ENCODE measurements around the gene DLGAP1. TPM values are rescaled to one million over a fixed set of nuclear protein-coding genes. Genes with fewer than 3 reads are reported as not detected.
A peak's percentile ranks its signal among the peaks of the same experiment; 100 is the strongest.
"Not testable (repeated sequence)": the region's sequence is repeated elsewhere in the genome, so short reads cannot be mapped to it uniquely, and the experiment has no call there.

DLGAP1 gene
- total RNA-seq, 1 donor from 2014 or later: 80.2 TPM

DNA sequence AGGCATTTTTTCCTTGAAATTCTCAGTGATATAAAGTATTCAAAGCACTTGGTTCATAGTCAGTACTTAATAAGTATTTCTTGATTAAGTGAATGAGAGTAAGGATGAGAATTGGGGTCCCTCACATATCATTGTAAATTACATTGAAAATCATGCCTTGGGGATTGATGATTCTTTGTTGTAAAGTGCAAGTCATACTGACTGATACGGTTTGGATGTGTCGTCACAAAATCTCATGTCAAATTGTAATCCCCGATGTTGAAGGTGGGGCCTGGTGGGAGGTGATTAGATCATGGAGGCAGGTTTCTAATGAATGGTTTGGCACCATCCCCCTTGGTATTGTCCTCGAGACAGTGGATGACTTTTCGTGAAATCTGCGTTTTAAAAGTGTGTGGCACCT is 385.9 kb downstream of the DLGAP1 start:
- DNase-seq: no peak

DNA sequence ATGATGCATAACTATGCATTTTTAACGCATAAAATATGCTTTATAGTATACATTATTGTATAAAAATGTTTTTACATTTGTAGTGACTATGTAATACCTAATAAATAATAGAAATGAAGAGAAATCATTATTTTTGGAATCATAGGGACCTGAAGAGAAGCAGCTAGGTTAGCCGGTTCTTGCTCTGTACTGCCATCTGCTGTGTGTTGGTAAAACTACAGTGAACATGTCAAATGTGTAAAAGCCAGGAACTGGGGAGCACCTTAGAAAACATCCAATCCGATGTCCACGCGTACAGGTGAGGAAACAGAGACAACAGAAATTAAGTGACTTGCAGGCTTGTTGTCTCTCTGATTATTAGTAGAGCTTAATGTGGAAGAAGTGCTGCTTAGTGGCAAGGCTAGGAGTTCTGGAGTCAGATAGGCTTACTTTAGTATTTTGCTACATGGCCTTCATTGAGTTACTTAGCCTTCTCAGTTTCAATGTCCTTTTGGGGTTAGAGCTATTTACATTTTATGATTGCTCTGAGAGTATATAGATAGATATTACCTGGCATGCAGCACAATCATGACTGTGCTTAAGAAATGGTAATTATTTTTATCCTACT is 386.5 kb downstream of the DLGAP1 start:
- peak; percentile 9 for DNase-seq

DNA sequence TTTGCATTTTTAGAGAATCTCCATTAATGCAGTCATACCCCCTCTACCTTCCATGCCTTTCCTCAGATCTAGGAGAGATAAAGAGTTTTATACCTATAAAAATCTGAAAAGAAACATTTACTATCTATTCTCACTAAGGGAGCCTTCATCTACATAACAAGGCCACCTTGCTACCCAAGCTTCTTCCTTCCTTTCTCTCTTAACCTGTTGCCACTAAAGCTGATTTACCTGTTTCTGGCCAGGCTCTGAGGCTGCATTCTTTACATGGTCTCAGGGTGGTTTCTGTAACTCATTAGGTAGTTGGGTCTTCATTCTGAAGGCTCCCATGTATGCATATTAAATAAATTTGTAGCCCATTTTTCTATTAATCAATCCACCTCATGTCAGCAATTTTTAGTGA is 391.6 kb downstream of the DLGAP1 start:
- no peak for DNase-seq

DNA sequence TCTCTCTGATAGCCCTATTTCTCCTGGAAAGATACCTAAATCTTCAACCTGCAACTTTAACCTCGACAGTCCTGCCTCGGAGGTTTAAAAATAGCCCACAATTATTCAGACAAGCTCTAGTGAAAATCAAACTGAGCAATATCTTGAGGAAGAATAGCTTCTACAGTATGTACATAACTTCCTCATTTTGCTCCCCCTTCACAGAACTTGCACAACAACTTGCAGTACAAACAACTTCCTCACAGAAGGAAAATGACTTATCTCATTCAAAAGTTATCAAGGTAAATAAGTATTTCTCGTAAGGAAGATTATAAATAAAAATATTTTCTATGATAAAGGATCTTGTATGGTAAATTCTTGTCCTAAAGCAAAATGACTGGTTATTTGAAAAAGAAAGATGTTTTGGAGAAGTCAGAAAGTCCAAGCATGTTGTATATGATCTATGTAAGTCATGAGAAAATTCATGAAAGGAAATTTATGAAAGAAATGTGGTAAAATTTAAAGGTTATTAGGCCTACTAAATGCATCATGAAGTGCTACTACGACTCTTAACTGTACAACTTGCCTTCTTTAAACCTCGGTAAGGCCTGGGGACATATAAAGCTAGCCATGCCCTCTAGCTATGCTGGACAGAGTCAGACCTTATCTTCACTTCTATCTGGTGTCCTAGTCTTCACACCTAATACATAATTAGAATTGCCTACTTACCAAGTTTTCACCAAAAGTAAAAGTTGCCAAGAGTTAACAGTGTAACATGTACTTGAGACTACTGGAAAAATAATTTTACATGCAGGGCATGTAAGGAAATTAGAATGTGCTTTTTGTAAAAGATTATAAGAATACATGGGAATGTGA is 394.5 kb downstream of the DLGAP1 start:
- no peak for DNase-seq

DNA sequence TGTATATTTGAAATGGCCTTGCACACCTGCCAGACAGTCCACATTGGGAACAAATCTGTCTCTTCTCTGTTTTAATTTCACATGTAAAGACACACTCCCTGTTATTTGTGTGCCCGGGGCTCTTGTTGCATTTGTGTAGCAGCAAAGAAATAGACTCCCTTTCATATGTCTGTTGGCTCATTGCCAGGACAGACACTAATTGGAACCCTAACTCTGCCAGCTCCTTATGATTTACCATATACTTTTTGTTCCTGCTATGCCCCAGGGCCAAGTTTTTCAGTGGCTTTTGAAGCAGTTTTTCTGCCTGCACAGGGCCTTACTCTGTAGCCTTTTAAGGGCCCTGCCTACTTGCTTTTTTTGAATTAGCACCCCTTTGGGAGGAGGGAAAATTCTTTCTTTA is 396.9 kb downstream of the DLGAP1 start:
- DNase-seq: no peak

DNA sequence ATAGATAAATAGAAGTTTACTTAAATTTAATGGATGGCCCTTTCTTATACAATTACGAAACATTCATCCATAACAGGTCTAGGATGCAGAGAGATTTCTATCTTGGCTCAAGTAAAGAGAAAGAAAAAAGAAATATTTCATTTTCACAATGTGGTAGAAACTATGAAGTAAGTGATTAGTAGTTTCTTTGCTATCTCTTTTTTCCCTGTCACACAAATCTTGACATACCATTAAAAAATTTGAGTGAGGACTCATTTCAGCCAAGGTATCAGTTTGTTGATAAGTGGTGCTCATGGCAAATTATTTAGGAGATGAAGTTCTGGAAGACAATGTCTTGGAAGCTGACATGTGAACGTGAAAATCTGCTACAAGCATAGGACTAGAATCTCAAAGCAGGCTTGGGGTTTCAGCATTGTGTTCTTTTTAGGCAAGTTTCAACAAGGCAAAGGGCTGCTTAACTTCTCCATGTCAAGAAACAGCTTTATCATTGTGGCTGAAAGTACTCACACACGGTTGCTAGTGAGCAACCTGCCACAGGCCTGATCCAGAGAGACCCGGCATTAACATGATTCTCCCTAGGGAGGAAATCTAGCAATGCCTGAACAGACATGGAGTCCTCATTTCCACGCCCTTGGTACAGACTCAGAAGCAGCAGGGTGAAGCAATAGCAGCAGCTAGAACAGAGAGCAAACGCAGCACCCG is 414.6 kb downstream of the DLGAP1 start:
- no peak for DNase-seq

DNA sequence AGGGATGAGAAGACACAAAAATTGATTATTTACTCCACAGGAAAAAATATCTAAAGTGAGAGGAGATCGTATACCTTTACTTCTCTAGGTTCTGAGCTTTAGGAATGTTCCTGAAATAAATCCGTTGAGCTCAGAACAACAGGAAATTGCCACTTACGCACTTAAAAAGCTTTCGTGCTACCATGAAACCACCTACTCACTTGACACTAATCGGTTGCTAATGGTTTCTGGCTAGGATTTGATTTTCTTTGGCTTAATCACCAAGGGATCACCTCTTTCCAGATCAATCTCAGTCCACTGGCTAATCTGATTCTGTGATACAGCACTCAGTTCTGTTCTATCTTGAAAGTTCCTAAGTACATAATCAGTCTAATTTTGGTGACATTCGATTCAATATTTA is 419.6 kb downstream of the DLGAP1 start:
- DNase-seq: no peak

DNA sequence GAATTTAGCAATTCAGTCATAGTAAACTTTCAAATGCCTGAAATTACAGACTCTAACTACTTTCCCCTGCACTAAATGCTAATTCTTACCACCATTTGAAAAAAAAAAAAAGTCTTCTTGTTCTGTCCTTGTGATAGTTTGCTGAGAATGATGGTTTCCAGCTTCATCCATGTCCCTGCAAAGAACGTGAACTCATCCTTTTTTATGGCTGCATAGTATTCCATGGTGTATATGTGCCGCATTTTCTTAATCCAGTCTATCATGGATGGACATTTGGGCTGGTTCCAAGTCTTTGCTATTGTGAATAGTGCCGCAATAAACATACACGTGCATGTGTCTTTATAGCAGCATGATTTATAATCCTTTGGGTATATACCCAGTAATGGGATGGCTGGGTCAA is 420.3 kb downstream of the DLGAP1 start:
- DNase-seq: not testable (repeated sequence)

DNA sequence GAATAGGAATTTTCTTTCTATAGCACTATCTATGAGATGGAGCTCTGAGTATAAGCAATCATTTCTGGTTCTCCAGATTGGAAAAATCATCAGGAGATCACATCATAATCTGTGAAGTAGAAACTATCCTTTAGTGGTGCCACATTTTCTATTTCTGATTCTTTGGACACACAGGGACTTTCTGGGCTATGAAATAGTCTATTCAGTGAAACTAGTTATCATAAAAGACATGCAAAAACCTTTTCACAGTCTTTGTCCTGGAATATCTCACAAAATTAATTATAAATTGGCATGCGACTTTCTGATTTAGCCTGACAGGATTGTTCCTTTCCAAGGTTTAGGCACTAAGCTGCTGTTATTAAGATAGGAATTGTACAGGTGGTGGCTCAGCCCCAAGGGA is 428.6 kb downstream of the DLGAP1 start:
- no peak for DNase-seq

DNA sequence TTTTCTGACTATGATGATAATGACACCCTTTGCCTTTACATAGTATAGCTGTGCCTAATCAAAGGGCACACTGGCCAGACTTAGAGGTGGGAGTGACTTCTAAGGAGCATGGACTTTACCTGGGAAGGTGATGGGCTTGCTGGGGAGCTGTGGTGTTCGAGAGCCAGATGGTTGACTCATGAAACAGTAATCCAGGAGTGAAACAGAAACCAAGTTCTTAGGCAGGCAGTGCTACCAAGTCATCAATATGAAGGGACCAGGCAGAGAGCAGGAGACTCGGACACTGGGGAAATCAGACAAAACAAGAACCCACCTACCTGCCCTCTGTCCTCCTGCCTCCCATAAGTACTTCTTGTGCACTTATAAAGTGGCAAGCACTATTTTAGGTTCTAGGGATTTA is 430.4 kb downstream of the DLGAP1 start:
- DNase-seq: no peak

DNA sequence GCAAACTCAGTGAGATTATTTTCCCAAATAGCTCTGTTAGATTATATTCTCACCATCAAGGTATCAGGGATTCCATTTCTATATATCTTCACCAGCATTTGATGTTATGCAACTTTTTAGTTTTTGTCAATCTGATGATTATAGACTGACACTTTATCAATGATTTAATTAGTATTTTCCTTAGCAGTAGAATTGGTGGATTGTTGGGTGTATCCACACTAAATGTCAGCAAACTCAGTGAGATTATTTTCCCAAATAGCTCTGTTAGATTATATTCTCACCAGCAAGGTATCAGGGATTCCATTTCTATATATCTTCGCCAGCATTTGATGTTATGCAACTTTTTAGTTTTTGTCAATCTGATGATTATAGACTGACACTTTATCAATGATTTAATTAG is 432.4 kb downstream of the DLGAP1 start:
- not testable (repeated sequence) for DNase-seq

DNA sequence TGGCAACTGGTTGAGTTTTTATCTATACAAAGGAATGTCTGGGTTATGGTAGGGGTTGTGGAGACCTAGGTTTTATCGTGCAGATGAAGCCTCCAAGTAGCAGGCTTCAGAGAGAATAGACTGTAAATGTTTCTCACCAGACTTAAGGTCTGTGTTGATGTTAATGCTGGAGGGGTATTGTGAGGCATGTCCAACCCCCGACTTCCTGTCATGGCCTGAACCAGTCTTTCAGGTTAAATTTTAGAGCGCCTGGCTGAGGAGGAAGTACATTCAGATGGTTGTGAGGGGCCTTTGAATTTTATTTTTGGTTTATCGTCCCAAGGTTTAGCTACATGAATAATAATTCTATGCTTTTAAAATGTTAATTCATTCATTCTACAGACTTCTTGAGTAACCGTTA is 435.1 kb downstream of the DLGAP1 start:
- DNase-seq: no peak

DNA sequence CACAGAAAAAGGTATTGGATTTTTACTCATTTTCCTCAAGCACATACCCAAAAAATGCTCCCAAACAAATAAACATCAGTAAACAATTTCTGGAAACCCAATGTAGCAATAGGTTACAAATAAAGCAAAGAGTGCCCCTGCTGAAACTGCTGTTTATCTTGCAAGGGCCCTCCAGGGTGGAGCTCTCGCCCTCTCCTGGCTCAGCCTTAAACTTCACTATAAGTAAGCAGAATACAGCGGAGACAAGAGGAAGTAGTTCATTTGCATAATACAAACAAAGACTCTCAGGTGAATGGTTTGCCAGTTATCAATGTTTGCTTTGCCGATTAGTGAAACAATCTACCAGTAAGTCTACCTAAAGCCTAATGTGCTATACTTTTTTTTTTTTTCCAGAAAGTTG is 437.6 kb downstream of the DLGAP1 start:
- DNase-seq: no peak

DNA sequence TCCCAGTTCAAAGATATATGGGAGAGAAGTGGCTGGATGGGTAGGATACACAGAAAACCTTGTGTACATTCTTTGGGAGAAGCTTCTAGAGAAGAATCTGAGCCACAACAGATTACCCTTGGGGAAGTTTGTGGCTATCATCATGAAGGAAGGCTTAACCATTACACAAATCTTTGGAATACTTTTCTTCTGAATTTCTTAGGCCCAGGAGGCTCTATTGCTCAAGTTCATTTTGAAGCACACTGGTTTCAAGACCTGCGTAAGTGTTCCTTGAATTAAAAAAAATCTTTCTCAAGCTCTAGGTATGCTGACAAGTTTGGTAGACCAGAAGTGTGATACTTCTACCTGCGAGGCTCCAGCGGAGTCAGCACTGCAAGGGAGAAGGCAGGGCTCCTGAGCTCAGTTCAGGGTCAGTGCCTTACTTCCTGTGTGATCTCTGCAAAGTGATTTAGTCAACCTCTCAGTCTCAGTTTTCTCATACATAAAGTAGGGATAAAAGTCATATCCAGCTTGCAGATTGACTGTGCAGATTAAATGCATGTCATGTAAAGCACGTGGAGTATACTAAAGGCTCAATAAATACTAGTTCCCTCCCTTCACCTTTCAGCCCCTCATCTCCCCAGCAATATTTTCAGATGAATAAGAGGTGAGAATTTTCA is 438.6 kb downstream of the DLGAP1 start:
- DNase-seq: no peak

DNA sequence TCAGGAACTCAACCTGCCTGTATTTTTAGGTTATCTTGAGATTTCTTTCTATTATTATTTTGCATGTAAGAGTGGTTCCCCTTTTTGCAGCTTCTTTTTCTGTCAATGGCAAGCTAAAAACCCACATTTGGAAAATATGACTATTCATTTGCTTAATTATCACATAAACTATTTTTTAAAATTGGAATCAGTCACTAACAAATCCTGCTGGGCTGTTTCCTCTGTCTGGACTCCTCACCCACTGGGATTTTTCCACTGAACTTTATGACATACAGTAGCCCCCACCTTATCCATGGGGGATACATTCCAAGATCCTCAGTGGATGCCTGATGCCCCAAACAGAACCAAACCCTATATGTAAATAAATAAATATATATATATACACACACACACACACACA is 447.3 kb downstream of the DLGAP1 start:
- DNase-seq: no peak

DNA sequence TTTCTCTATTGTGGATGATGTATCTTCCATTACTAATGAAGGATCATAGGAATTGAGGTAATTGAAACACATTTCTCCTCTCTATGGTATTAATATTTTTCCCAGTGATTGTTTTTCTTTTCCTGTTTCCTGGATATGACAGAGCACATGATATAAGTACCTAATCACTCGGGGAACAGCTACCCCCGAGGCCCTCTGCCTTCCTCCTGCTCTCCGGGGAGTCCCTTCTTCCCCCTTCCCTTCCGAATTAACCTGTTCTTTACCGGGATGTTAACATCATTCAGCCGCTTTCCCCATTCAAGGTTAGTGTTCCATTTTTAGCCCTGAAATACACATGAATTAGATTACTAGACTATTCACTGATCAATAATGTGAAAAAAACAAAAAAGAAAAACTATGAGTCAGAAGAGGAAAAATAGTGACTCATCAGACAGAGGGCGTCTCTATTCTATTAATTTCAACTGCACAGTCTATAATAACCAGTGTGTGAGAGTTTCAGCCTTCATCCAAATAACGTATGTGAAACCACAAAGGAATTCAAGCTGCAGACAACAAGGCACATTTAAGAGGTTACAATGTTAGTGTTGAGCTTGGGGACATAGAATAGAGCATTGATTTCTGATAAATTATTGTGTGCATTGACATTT is 450.8 kb downstream of the DLGAP1 start:
- DNase-seq: no peak

DNA sequence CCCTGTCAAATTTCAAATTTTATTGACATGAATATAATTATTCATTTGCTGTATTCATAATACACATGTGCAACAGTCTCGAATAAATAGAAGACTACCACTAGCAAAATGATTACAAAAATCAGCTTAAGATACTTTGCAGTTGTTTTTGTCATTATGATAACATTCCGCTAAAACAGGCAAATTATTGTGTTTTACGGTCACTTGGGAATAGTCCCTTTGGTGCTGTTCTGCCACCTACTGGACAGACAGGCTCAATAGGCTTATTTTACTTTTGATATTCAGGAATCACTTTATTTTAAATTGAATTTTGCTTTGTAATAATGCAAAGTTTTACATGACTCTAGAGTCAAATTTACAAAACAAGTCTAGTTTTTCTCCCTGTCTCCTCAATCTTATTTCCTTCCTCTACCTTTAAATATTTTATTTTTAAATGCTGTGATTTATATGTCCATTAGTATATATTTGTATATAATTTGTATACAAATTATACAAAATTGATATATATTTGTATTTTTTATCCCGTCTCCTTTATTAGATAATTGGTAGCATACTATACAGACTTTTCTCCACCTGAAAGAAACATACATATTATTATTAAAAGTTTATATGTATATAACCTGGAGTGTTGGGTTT is 456.3 kb downstream of the DLGAP1 start:
- DNase-seq: no peak

DNA sequence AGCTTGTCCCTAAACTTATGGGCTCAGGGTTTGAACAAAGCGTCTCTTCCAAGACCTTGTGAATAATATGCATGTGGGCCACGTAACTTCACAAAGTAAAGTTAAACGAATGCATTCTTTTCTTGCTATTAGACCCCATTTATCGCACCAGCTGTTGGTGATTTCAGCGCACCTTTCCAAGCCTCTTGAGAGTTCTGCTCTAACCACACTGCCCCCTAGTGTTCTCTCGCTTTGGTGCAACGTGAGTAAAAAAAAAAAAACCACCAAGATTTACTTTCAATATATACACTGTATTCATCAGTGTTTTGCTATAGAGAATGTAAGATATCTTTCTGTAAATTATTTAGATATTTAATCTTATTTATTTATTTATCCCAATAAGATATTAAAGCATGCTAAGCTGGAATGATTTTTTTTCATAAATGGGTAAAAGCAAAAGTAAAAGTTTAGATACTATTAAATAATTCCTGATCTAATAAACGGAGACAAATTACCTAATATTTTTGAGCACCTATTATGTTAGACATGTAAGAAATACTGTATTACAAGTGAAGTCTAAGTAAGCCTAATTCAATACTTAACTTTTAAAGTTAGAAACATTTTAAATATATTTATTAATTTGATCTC is 459.5 kb downstream of the DLGAP1 start:
- no peak for DNase-seq

DNA sequence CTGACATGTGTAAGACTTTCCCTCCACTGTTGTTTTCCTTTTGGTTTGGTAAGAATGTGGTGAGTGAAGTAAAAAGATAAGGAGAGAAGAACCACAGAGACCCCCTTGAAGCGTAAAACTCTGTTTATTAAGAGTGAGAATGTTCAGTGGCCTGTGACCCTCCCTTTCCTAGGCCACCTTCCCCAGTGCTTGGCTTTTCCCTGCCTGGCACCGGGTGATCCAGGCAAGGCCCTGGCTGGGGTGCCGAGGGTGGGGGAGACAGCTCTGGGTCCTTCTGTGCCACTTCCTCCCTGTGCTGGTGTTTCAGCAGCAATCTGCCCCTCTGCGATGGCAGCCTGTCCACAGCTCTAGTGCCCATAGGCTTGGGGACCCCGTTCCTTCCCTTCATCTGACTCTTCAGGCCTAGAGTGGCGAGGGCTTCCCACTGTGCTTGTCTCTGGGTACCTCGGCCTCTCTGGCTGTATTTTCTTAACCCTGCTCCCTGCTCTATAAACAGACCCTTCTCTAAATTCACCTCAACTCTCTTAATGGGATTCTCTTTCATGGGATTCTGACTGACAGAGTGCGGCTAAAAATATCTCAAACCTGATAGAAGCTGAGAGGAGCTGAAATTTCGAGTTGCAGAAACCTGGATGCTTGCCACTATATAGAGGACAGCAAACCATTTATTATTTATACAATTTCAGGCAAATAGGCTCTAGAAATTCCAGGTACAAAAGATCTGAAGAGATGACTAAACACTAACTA is 461.0 kb downstream of the DLGAP1 start:
- DNase-seq: no peak

DNA sequence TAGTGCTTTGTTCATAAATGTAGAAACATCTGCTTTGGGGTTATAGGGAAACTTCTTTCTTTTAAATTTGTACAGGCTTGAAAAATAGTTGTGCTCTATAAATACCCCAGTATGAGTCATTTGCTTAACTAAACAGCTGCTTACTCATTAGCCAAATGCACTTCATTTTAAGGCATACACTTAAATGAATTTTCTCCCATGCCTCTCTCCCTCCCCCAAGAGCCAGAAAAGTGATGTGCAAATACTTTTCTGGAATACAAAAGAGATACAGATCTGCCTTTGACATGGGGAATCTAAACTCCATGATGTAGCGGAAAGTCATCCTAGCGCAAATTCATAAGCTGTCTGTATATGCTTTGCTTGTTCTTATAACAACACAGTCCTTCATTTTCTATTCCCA is 469.4 kb downstream of the DLGAP1 start:
- DNase-seq: no peak

DNA sequence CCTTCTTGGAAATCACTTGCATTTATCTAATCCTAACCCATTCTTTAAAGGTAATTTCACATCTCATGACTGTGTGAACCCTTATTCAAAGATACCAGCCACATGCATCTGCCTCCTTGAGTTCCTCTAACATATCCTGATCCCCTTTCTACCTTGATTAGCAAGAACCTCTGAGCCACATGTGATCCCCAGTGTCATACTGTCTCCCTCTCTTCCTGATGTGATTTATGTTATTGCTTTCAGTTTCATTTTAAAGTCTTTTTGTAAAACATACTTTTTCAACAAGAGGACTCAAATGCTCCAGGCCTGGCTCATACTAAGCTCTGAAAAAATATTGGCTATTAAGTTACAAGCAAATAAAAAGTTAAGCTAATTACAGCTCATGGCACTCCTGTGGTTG is 470.1 kb downstream of the DLGAP1 start:
- DNase-seq: no peak

Data from occipital lobe (tissue), 2 donors.